ENCODE results near the gene POU6F2.

GRCh38 chr7:39102234-39102633 lies 124.5 kb downstream of the POU6F2 start:
- TF ChIP-seq REST (IDR thresholded peaks at IDR 0.05; ENCODE audit: low read depth) (no peak), CEBPB (IDR thresholded peaks at IDR 0.05) (no peak), MAX (IDR thresholded peaks at IDR 0.05) (no peak), RAD21 (IDR thresholded peaks at IDR 0.05; ENCODE audit: low read depth) (no peak), CREB1 (IDR thresholded peaks at IDR 0.05; ENCODE audit: low read depth) (no peak), NFIC (IDR thresholded peaks at IDR 0.05) (no peak), EGR1 (IDR thresholded peaks at IDR 0.05) (no peak), YY1 (IDR thresholded peaks at IDR 0.05; ENCODE audit: low read depth) (no peak), EP300 (IDR thresholded peaks at IDR 0.05; ENCODE audit: borderline replicate concordance) (no peak), FOXM1 (IDR thresholded peaks at IDR 0.05; ENCODE audit: borderline replicate concordance, low read depth) (no peak), ZBTB7A (IDR thresholded peaks at IDR 0.05; ENCODE audit: low read depth) (no peak), TAF1 (IDR thresholded peaks at IDR 0.05; ENCODE audit: low read depth) (no peak), TEAD4 (IDR thresholded peaks at IDR 0.05) (no peak), USF1 (IDR thresholded peaks at IDR 0.05) (no peak)
